Loucy (cell line): ENCODE measurements around the gene HBS1L.

Experiments used
- H2AFZ ChIP-seq: fragments of 200-600 bp; sonication (generic); 2 replicates; pipeline ENCODE4 v1.6.0; 2016; ENCODE audit warnings: antibody characterized with exemption, mild to moderate bottlenecking, low read length, moderate library complexity
- H3F3A ChIP-seq: fragments of 200-600 bp; 2 replicates; pipeline ENCODE4 v1.6.0; 2016; ENCODE audit warnings: antibody characterized with exemption, low read depth, mild to moderate bottlenecking
- H3K27me3 ChIP-seq: fragments of 200-600 bp; sonication (generic); 2 replicates; pipeline ENCODE4 v1.6.1; 2014; ENCODE audit warnings: low read length, mild to moderate bottlenecking; ENCODE audit not compliant: insufficient read depth, poor library complexity, severe bottlenecking
- H3K36me3 ChIP-seq: fragments of 200-600 bp; sonication (generic); 2 replicates; pipeline ENCODE4 v1.6.1; 2016; ENCODE audit warnings: low read length; ENCODE audit not compliant: insufficient read depth
- H3K4me1 ChIP-seq: fragments of 200-600 bp; sonication (generic); 2 replicates; pipeline ENCODE4 v1.5.1; 2014; ENCODE audit warnings: low read length, mild to moderate bottlenecking; ENCODE audit not compliant: insufficient read depth, poor library complexity, severe bottlenecking
- H3K4me2 ChIP-seq: fragments of 200-600 bp; sonication (generic); 2 replicates; pipeline ENCODE4 v1.6.0; 2014; ENCODE audit warnings: antibody characterized with exemption, low read length, low read depth, mild to moderate bottlenecking; ENCODE audit not compliant: poor library complexity, severe bottlenecking
- H3K4me3 ChIP-seq: fragments of 200-600 bp; sonication (generic); 2 replicates; pipeline ENCODE4 v1.5.1; 2014; ENCODE audit warnings: low read length, mild to moderate bottlenecking, mixed read lengths; ENCODE audit not compliant: poor library complexity, severe bottlenecking
- H3K79me2 ChIP-seq: fragments of 200-600 bp; sonication (generic); 2 replicates; pipeline ENCODE4 v1.6.1; 2014; ENCODE audit warnings: low read length; ENCODE audit not compliant: insufficient read depth
- H3K9ac ChIP-seq: fragments of 200-600 bp; sonication (generic); 2 replicates; pipeline ENCODE4 v1.6.0; 2014; ENCODE audit warnings: mild to moderate bottlenecking, low read depth, low read length, moderate library complexity; ENCODE audit not compliant: poor library complexity, severe bottlenecking
- H3K9me2 ChIP-seq: fragments of 200-600 bp; sonication (generic); replicated peaks from 2 replicates; pipeline ENCODE4 v1.6.1; 2016; ENCODE audit warnings: low read depth, low read length, mixed read lengths
- H3K9me3 ChIP-seq: fragments of 200-600 bp; sonication (generic); 2 replicates; pipeline ENCODE4 v1.6.1; 2014; ENCODE audit warnings: mild to moderate bottlenecking, antibody characterized with exemption, low read length, low read depth; ENCODE audit not compliant: insufficient read depth
- H4K20me1 ChIP-seq: fragments of 200-600 bp; sonication (generic); 2 replicates; pipeline ENCODE4 v1.6.0; 2014; ENCODE audit warnings: antibody characterized with exemption, low read length, mild to moderate bottlenecking; ENCODE audit not compliant: insufficient read depth, poor library complexity, severe bottlenecking
- CTCF ChIP-seq: fragments of 200-600 bp; sonication (generic); conservative IDR thresholded peaks from 2 replicates; pipeline ENCODE4 v1.5.1; 2014; ENCODE audit warnings: mild to moderate bottlenecking, antibody characterized with exemption, low read length
- EZH2phosphoT487 ChIP-seq: fragments of 200-600 bp; IDR thresholded peaks from 2 replicates; pipeline ENCODE4 v1.6.1; 2018; ENCODE audit warnings: antibody characterized with exemption, mild to moderate bottlenecking, moderate library complexity, borderline replicate concordance

Gene HBS1L

GRCh38 chr6:135054226-135054568 is 425 bp downstream of the HBS1L start:
- peaks cover 54% of the 10 kb centered on the region for H3K79me2 ChIP-seq
- H3K9me2 ChIP-seq, result no peaks in the 10 kb centered on the region
- no peak for TF ChIP-seq CTCF
- peaks cover 46% of the 10 kb centered on the region for H3K4me1 ChIP-seq
- peak overlapping the region; percentile 99 for H3K4me3 ChIP-seq
- H2AFZ ChIP-seq, result peak overlapping the region; percentile 66
- peaks cover under 1% of the 10 kb centered on the region; the same call in 1 of the 2 replicates for H3F3A ChIP-seq
- H4K20me1 ChIP-seq, result peaks cover 41% of the 10 kb centered on the region
- peak overlapping the region; percentile 94 for H3K9ac ChIP-seq
- peaks cover under 1% of the 10 kb centered on the region for H3K36me3 ChIP-seq
- H3K4me2 ChIP-seq, result peak overlapping the region; percentile 97
- no peaks in the 10 kb centered on the region for H3K27me3 ChIP-seq
- H3K9me3 ChIP-seq, result no peaks in the 10 kb centered on the region

DNA sequence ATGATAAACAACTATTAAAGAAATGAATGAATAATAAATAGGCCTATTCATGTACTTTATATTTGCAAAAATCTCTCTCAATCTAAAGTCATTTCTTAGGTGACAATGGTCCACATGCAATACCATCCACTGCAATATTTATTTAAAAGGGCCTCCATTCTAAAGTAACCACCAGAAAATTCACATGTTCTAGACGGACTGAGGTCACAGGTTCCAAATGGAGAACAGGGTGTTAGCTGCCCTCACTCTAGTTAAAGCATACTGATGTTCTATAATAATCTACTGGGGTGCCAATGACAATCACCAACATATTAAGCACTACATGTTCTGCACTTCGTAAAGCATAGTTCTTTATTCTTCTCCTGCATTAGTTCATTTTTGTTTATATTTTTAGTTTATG is 1.2 kb downstream of the HBS1L start:
- Histone ChIP-seq H3K4me3 (peak overlapping the region; percentile 99), H3K4me1 (peaks cover 54% of the 10 kb centered on the region), H3F3A (peaks cover 8% of the 10 kb centered on the region), H3K9me3 (no peaks in the 10 kb centered on the region), H3K9me2 (no peaks in the 10 kb centered on the region), H4K20me1 (peaks cover 47% of the 10 kb centered on the region), H3K36me3 (peaks cover 6% of the 10 kb centered on the region), H2AFZ (no peak overlapping the region), H3K9ac (peak overlapping the region; percentile 94), H3K27me3 (no peaks in the 10 kb centered on the region), H3K4me2 (peak overlapping the region; percentile 97), H3K79me2 (peaks cover 62% of the 10 kb centered on the region)
- no peak for TF ChIP-seq CTCF
- TF ChIP-seq EZH2phosphoT487, result no peak

DNA sequence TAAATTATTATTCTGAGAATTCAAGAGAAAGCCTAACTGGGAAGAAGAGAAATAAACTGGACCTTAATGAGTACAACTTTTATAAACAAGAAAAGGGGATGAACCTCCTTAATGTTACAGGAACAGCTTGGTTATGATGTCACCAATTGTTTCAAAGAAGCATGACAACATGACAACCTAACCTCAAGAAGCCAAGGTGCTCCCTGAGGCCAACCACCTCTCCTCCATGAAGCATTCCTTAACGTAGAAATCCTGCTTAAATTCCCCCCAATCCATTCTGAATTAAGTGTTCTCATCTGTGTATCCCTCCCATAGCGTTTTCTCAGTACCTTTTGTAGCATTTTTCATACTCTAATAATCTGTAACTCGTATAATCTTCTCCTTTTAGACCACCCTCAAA is 1.7 kb downstream of the HBS1L start:
- Histone ChIP-seq H3K4me3 (peak overlapping the region; percentile 99), H3K36me3 (peaks cover 8% of the 10 kb centered on the region), H3K79me2 (peaks cover 66% of the 10 kb centered on the region), H3K4me1 (peaks cover 59% of the 10 kb centered on the region), H3K9me2 (no peaks in the 10 kb centered on the region), H3K9ac (peak overlapping the region; percentile 94), H3K27me3 (no peaks in the 10 kb centered on the region), H3K4me2 (peak overlapping the region; percentile 97), H3K9me3 (no peaks in the 10 kb centered on the region), H2AFZ (no peak overlapping the region), H4K20me1 (peaks cover 52% of the 10 kb centered on the region), H3F3A (peaks cover 11% of the 10 kb centered on the region)
- TF ChIP-seq CTCF, result no peak
- TF ChIP-seq EZH2phosphoT487, result no peak
